ENCODE data around the gene C1QA.

The C1QA gene

DNA sequence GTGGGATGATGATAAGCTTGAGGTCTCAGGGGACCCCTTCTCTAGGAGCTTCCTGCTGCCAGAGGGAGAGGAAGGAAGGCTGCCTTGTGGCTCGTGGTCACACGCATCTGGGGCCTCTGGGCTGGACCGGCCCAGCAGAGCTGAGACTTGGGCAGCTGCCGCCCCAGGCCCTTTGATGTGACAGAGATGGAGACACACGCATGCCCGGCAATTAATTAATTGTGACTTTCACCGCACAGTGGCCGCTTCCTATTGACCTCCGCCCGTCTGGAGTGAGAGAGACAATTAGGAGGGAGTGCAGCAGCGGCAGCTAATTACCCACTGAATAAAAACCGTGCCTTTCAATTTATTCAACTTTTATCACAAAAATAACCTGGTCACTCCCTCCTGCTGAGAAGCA lies 16.6 kb upstream of the C1QA start:
- Histone ChIP-seq H3K4me1 (ENCODE audit: insufficient read depth, low read length) (no peaks in the 10 kb centered on the region), H3K36me3 (ENCODE audit: insufficient read depth, low read length) (no peaks in the 10 kb centered on the region), H3K9me3 (ENCODE audit: control insufficient read depth, insufficient read depth, low read length) (no peaks in the 10 kb centered on the region), H3K9ac (ENCODE audit: low read depth, low read length) (no peak overlapping the region)

DNA sequence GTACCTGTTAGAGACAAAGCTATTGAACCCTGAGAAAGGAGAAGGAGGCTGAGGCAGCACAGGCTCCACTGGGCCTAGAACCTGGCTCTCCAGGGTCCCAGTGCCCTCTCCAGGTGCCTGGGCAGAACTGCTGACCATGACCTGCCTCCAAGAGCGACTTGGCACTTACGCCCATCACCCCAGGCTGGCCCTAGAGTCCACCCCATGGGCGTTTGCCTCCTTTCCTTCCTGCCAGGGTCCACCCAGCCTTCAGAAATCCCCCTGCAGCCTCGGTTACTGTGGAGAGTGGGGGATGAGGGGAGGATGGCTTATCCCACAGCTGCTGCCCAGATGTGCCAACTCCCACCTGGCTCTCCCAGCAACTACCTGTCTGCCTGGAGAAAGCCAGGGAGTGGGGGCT lies 14.7 kb upstream of the C1QA start:
- Histone ChIP-seq H3K9me3 (ENCODE audit: control insufficient read depth, insufficient read depth, low read length) (no peaks in the 10 kb centered on the region), H3K4me1 (ENCODE audit: insufficient read depth, low read length) (no peaks in the 10 kb centered on the region), H3K36me3 (ENCODE audit: insufficient read depth, low read length) (no peaks in the 10 kb centered on the region), H3K9ac (ENCODE audit: low read depth, low read length) (no peak overlapping the region)

DNA sequence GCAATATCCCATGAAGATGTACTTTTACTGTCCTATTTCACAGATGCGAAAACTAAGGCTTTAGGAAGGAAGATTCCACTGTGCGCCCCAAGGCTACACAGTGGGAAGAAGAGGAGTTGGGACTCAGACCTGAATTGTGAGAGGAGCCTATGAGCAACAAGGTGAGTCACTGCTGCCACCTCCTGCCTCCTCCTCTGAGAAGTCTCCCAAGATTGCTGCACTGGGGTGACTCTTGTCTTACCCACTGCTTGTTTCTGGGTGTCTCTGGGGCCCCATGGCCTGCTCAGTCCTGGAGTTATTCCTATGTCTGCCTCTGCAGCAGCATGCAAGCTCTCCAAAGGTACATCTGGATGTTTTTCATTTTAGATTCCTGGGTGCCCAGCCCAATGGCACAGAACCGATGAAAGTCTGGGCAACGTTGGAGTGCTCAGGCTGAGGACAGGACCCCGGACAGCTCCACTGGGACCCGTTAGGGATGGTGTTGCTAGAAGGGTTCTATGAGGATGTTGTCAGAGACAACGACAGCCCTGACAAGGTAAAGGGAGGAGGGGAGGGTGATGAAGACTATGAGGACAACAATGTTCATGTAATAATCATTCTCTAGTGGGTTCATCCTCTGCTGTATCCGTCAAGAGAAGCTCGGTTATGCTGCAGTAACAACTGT lies 11.0 kb upstream of the C1QA start:
- Histone ChIP-seq H3K9ac (ENCODE audit: low read depth, low read length) (no peak overlapping the region), H3K36me3 (ENCODE audit: insufficient read depth, low read length) (no peaks in the 10 kb centered on the region), H3K9me3 (ENCODE audit: control insufficient read depth, insufficient read depth, low read length) (no peaks in the 10 kb centered on the region), H3K4me1 (ENCODE audit: insufficient read depth, low read length) (peaks cover 9% of the 10 kb centered on the region)

DNA sequence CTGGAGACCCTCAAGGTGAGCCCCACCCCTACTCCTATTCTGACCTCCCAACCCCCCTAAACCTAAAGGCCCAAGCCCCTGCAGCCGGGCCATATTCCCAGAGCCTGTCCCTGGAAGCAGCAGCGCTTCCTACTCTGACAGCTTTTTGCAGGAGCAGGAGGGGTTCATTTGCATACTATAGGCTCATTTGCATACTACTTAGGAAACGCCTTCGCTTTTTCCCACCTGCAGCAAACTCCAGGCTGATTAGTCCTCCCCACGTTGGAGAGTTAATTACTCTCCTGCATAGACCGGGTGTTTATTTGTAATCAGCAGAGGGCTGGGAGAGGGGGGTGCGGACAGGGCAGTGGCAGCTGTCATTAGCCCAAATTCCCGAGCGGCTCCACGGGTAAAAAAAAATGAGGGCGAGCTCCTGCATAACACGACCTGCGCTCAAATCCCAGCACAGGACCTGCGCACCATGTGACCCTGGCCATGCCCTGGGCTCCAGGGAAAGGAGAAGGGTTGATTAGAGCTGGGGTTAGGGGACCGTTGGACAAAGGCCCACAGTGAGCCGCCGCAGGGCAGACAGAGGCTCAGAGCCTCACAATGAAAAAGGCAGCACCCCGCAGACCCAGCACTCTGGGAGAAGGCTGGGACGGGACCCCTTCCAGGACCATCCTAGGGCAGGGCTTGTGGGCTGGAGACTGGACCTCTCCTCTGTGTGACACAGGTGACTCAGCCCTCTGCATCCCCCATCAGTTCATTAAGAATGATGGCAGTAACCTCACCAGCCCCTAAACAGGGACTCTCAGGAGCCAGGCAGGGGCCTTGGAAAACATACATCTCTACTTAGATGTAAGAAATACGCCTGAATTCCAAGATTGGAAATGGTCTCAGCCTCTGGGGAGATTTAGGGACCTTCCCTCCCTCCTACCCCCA lies 9.9 kb upstream of the C1QA start:
- Histone ChIP-seq H3K4me1 (ENCODE audit: insufficient read depth, low read length) (peaks cover 14% of the 10 kb centered on the region), H3K36me3 (ENCODE audit: insufficient read depth, low read length) (no peaks in the 10 kb centered on the region), H3K9me3 (ENCODE audit: control insufficient read depth, insufficient read depth, low read length) (no peaks in the 10 kb centered on the region), H3K9ac (ENCODE audit: low read depth, low read length) (no peak overlapping the region)

DNA sequence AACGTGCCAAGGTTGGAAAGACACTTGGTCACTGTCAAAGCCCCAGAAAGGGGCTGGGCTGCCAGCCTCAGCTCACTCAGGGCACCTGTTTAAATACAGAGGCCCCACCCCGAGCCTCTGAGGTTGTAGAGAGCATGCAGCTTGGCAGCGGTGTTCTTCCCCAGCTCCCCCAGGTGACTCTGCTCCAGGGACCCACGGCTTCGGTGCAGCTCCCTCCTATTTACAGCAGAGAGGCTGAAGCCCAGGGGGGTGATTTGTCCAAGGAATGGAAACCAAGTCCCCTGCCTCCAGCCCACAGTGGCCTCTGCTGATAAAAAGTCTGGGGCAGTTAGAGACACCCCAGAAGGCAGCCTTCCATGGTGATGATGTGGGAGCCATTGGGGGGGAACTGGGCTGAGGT lies 9.1 kb upstream of the C1QA start:
- Histone ChIP-seq H3K36me3 (ENCODE audit: insufficient read depth, low read length) (no peaks in the 10 kb centered on the region), H3K4me1 (ENCODE audit: insufficient read depth, low read length) (peaks cover 16% of the 10 kb centered on the region), H3K9me3 (ENCODE audit: control insufficient read depth, insufficient read depth, low read length) (no peaks in the 10 kb centered on the region), H3K9ac (ENCODE audit: low read depth, low read length) (no peak overlapping the region)

DNA sequence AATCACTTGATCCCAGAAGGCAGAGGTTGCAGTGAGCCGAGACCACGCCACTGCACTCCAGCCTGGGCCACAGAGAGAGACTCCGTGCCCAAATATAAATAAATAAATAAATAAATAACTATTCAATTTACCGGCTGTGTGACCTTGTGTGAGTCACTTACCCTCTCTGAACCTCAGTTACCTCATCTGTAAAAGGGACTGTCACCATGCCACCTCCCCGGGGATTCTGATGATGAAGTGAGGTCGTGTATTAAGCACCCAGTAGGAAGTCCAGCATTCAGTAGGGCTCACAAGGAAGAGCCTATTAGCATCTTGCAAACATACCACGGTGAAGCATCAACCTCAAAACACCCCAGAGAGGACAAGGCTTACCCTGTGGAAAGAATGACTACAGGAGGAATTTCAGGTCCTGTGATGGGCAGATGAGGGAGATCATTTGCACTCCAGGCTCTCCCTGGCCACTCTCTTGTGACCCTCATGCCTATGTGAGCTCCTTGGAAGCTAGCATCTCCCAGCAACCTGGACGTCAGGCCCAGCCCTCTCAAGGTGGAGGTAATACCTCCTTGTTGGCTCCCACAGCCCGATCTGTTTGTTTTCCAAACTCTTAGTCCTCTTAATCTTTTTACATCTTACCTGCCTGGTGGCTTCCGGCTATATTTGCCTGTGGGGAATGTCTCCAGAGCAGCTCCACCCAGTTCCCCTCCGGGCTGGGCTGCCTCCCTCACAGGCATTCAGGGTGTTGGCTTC lies 7.6 kb upstream of the C1QA start:
- H3K9me3 ChIP-seq (ENCODE audit: control insufficient read depth, insufficient read depth, low read length) = no peaks in the 10 kb centered on the region

DNA sequence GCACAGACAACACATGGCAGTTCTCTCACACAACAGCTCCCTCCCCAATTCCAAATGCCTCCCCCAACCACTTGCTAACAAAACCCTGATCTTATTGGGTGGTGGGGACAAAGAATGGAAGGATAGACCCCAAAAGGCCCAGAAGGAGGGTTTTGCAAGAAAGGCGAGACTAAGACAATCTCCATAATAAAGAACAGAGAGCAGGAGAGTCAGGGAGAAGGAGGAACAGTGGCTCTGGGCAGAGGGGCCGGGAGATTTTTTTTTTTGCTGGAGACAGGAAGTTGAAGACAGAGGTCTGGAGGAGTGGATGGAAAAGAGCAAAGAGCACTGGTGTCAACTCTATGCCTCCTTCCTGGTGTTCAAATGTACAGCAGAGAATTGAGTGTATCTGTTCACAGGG lies 6.5 kb upstream of the C1QA start:
- H3K36me3 ChIP-seq (ENCODE audit: insufficient read depth, low read length) = no peaks in the 10 kb centered on the region
- H3K4me1 ChIP-seq (ENCODE audit: insufficient read depth, low read length) = peaks cover 16% of the 10 kb centered on the region
- no peaks in the 10 kb centered on the region for H3K9me3 ChIP-seq (ENCODE audit: control insufficient read depth, insufficient read depth, low read length)
- no peak overlapping the region for H3K9ac ChIP-seq (ENCODE audit: low read depth, low read length)

More for the DNA sequence above, 7.6 kb upstream of the C1QA start:
- Histone ChIP-seq H3K9ac (ENCODE audit: low read depth, low read length) (no peak overlapping the region), H3K4me1 (ENCODE audit: insufficient read depth, low read length) (peaks cover 16% of the 10 kb centered on the region), H3K36me3 (ENCODE audit: insufficient read depth, low read length) (no peaks in the 10 kb centered on the region)

DNA sequence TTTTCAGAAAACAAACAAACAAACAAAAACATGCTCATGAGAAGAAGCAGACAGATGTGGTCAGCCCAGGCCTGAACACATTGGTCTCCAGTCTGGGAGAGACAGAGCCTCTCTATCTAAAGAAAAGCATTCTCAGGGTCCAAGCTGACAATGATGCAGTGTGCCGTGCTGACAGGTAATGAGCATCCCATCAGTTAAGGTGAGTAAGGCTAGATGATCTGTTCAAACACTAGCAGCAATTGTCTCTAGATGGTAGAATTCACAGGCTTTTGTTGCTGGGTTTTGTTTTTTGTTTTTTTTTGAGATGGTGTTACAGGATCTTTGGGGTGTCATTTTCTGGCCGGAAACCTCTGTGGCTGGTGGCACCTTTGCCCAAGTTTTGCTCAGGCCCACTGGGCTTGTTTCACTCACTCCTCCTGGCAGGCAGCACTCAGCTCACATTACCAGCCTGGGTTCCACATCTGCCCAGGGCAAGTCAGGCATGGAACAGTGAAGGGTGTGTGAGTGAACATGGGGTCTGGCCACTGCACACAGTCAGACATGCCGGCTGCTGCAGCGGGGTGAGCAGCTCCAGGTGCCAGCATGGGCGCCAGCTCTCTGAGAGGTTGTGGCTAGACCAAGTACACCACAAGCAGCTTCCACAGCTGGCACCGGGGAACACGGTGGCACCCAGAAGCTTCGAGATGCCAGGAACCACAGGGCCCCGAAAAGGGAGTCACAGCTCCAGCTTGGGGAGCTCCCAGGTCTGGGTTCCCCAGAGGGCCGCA lies 2.5 kb upstream of the C1QA start:
- Histone ChIP-seq H3K9me3 (ENCODE audit: control insufficient read depth, insufficient read depth, low read length) (no peaks in the 10 kb centered on the region), H3K9ac (ENCODE audit: low read depth, low read length) (no peak overlapping the region)

DNA sequence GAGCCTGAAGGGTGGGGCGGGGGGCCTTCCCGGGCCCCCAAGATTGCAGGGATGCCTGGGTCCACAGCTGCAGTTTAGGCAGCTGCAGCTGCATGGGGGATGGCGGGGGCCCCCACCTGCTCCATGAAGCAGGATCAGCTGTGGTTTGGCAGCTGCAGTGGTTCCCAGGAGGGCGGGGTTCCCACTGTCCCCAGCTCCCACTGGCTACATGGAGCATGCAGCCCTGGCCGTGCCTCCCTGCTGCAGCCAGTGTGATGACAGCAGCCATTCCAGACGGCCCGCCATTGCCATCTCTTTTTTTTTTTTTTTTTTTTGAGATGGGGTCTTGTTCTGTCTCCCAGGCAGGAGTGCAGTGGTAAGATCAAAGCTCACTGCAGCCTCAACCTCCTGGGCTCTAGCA lies 992 bp upstream of the C1QA start:
- H3K9me3 ChIP-seq (ENCODE audit: control insufficient read depth, insufficient read depth, low read length) = no peaks in the 10 kb centered on the region
- peaks cover 6% of the 10 kb centered on the region; the same call in 1 of the 2 replicates for H3K4me1 ChIP-seq (ENCODE audit: insufficient read depth, low read length)
- H3K9ac ChIP-seq (ENCODE audit: low read depth, low read length) = no peak overlapping the region
- H3K36me3 ChIP-seq (ENCODE audit: insufficient read depth, low read length) = no peaks in the 10 kb centered on the region

More for the DNA sequence above, 2.5 kb upstream of the C1QA start:
- Histone ChIP-seq H3K36me3 (ENCODE audit: insufficient read depth, low read length) (no peaks in the 10 kb centered on the region), H3K4me1 (ENCODE audit: insufficient read depth, low read length) (peaks cover 16% of the 10 kb centered on the region)

DNA sequence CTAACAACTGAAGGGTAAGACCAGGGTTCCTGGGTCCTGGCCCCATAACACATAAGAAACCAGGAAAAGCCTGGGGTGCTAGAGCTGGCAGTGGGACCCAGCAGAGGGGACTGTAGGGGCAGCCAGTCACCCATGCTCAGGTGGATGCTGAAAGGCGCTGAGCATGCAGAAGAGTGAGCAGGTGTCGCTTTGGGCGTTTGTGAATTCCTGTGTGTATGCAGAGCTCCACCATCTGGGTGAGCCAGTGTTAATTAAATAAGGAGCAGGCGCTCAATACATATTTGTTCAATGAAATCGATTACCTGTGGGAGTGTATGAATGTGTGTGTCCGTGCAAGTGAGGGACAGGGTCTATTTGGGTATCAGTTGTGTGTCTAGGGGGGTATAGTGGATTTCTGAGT lies 499 bp downstream of the C1QA start:
- H3K36me3 ChIP-seq (ENCODE audit: insufficient read depth, low read length) = no peaks in the 10 kb centered on the region
- no peak overlapping the region for H3K9ac ChIP-seq (ENCODE audit: low read depth, low read length)
- no peaks in the 10 kb centered on the region for H3K9me3 ChIP-seq (ENCODE audit: control insufficient read depth, insufficient read depth, low read length)
- peaks cover 4% of the 10 kb centered on the region; the same call in 1 of the 2 replicates for H3K4me1 ChIP-seq (ENCODE audit: insufficient read depth, low read length)

DNA sequence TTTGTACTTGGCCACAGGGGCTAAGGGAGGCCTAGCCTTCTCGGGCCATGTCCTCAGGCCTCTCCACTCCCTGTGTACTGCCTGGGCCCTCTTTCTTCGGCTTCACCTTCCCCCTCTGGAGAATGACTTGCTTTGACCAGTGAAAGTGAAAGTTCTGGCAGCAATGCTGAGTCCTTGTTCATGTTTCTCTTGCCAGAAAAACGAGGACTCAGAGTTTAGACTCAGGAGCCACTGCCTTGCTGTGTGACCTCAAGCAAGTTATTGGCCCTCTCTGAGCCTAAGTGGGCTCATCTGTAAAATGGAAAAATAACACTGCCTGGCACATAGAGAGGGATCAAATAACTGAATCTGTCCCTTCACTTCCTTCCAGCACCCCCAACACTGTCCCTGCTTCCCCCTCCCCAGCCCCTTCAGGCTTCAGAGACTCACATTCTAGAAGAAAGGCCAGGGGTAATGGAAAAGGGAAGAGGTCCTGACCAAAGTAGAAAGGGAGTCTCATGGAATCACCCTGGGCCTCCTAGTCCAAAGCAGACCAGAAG lies 1.5 kb downstream of the C1QA start:
- peaks cover 4% of the 10 kb centered on the region; the same call in 1 of the 2 replicates for H3K4me1 ChIP-seq (ENCODE audit: insufficient read depth, low read length)
- H3K9me3 ChIP-seq (ENCODE audit: control insufficient read depth, insufficient read depth, low read length) = no peaks in the 10 kb centered on the region
- H3K36me3 ChIP-seq (ENCODE audit: insufficient read depth, low read length) = no peaks in the 10 kb centered on the region
- no peak overlapping the region for H3K9ac ChIP-seq (ENCODE audit: low read depth, low read length)

DNA sequence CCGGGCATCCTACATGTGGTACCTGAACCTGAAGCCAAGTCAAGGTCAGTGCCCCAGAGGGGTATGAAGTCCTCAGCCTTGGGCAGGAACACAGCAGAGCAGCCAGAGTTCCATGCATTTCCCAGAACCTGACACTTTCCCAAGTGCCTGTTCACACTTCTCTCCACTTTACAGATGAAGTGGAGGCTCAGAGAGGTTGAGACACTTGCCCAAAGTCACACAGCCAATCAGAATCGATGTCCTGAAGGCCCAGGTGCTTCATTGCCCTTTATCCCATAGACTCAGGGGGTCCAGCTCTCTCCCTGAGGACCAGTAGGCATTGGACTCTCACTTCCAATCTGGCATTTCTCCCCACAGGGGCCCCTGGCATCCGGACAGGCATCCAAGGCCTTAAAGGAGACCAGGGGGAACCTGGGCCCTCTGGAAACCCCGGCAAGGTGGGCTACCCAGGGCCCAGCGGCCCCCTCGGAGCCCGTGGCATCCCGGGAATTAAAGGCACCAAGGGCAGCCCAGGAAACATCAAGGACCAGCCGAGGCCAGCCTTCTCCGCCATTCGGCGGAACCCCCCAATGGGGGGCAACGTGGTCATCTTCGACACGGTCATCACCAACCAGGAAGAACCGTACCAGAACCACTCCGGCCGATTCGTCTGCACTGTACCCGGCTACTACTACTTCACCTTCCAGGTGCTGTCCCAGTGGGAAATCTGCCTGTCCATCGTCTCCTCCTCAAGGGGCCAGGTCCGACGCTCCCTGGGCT lies 2.2 kb downstream of the C1QA start:
- peaks cover 4% of the 10 kb centered on the region; the same call in 1 of the 2 replicates for H3K4me1 ChIP-seq (ENCODE audit: insufficient read depth, low read length)
- no peaks in the 10 kb centered on the region for H3K36me3 ChIP-seq (ENCODE audit: insufficient read depth, low read length)
- H3K9ac ChIP-seq (ENCODE audit: low read depth, low read length) = no peak overlapping the region
- H3K9me3 ChIP-seq (ENCODE audit: control insufficient read depth, insufficient read depth, low read length) = no peaks in the 10 kb centered on the region

DNA sequence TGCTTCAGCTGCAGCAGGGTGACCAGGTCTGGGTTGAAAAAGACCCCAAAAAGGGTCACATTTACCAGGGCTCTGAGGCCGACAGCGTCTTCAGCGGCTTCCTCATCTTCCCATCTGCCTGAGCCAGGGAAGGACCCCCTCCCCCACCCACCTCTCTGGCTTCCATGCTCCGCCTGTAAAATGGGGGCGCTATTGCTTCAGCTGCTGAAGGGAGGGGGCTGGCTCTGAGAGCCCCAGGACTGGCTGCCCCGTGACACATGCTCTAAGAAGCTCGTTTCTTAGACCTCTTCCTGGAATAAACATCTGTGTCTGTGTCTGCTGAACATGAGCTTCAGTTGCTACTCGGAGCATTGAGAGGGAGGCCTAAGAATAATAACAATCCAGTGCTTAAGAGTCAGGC lies 2.9 kb downstream of the C1QA start:
- Histone ChIP-seq H3K9ac (ENCODE audit: low read depth, low read length) (no peak overlapping the region), H3K36me3 (ENCODE audit: insufficient read depth, low read length) (no peaks in the 10 kb centered on the region), H3K9me3 (ENCODE audit: control insufficient read depth, insufficient read depth, low read length) (no peaks in the 10 kb centered on the region), H3K4me1 (ENCODE audit: insufficient read depth, low read length) (peaks cover 4% of the 10 kb centered on the region; the same call in 1 of the 2 replicates)

Data from ES-I3 (cell line).